ENCODE results near the gene HDHD5. TPM values are rescaled to one million over a fixed set of nuclear protein-coding genes. Genes with fewer than 3 reads are reported as not detected.

HDHD5 gene
- total and polyA plus RNA-seq, 7 donors = 26.7 to 49.0 (median 33.9) TPM

DNA sequence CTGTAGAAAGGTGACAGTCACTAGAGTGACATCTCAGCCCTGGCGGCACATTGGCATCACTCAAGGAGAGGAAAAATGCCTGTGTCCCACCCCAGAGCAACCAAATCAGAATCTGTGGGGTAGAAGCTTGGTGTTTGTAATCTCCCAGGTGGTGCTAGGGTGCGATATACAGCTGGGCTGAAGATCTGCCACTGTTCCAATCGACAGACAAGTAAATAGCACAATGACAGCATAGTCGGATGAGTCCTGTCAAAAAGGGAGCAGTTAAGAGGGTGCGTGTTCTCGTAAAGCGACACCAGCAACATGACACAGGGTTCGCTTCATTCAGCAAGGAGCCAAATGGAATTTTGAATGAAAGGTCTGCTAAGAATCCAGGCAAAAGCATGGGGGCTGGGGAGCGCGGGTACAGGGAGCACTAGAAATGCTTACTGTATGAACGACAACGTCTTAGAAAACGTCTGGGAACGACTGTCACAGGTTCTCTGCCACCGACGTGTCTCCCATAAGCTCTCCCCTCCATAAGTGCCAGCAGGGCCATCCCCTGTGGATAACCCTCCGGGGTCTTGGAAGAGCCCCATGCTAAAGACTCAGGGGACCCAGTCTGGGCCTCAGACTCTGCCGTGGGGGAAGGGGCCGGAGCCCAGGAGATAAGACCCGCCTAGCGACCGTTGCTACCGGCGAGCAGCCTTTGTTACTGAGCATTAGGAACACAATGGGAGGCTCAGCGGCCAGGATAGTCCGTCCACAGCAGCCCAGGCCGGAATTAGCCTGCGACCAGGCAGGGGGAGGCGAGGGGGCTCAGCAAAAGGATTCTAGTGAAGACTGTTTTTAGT is 39.3 kb upstream of the HDHD5 start:
- Histone ChIP-seq H3K27me3 (peaks cover 0 to 34% (median 7%) of the 10 kb centered on the region in 3 donors), H3K36me3 (no peaks in the 10 kb centered on the region), H3K4me3 (peak overlapping the region in 3 of 4 donors; percentile 27 to 44 (median 35)), H3K9me3 (no peaks in the 10 kb centered on the region), H3K27ac (peak overlapping the region; percentile 27 to 61 (median 36)), H3K4me1 (peaks cover 0 to 12% (median 0%) of the 10 kb centered on the region in 4 donors)
- 32 to 61% methylated on average over 29 of the region's 29 CpGs for WGBS, 2 donors
- DNase-seq = no peak
- intact Hi-C loops (cut with DNase I) = no loop called here
- no peak for TF ChIP-seq EP300 (IDR thresholded peaks at IDR 0.05)
- TF ChIP-seq POLR2AphosphoS5 (IDR thresholded peaks at IDR 0.05) = no peak
- TF ChIP-seq, protein P1, sequence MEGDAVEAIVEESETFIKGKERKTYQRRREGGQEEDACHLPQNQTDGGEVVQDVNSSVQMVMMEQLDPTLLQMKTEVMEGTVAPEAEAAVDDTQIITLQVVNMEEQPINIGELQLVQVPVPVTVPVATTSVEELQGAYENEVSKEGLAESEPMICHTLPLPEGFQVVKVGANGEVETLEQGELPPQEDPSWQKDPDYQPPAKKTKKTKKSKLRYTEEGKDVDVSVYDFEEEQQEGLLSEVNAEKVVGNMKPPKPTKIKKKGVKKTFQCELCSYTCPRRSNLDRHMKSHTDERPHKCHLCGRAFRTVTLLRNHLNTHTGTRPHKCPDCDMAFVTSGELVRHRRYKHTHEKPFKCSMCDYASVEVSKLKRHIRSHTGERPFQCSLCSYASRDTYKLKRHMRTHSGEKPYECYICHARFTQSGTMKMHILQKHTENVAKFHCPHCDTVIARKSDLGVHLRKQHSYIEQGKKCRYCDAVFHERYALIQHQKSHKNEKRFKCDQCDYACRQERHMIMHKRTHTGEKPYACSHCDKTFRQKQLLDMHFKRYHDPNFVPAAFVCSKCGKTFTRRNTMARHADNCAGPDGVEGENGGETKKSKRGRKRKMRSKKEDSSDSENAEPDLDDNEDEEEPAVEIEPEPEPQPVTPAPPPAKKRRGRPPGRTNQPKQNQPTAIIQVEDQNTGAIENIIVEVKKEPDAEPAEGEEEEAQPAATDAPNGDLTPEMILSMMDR (IDR thresholded peaks at IDR 0.05) = no peak
- no peak for TF ChIP-seq POLR2A (IDR thresholded peaks at IDR 0.05)

DNA sequence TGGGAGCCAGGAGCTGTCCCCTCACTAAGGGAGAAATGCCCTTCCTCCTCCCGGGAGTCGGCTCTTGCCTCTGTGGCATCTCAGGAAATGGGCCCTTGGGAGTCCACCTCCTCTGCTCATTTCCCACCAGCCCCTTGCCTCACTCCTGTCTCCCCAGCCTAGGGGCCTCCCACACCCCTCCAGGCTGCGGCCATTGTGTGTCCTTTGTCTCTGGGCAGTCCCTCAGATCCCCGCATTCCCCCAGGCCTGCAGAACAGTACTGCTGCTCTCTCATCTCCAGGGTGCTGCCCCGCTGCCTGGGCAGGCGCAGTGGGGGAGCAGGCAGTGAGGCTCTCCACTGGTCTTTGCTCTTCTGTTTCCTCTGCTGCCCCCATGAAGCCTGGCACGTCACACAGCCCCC is 35.1 kb upstream of the HDHD5 start:
- WGBS, 2 donors = 79 to 88% methylated on average over 7 of the region's 7 CpGs
- DNase-seq = no peak
- Histone ChIP-seq H3K9me3 (no peaks in the 10 kb centered on the region), H3K27me3 (peaks cover 0 to 24% (median 7%) of the 10 kb centered on the region in 3 donors), H3K36me3 (peaks cover 0 to 3% (median 0%) of the 10 kb centered on the region in 4 donors), H3K4me3 (no peak overlapping the region), H3K27ac (no peak overlapping the region), H3K4me1 (peaks cover 0 to 12% (median 0%) of the 10 kb centered on the region in 4 donors)
- TF ChIP-seq EP300 (IDR thresholded peaks at IDR 0.05) (no peak), POLR2A (IDR thresholded peaks at IDR 0.05) (no peak), POLR2AphosphoS5 (IDR thresholded peaks at IDR 0.05) (no peak)
- TF ChIP-seq, protein P1 (IDR thresholded peaks at IDR 0.05) = no peak
- intact Hi-C loops (cut with DNase I) = no loop called here

DNA sequence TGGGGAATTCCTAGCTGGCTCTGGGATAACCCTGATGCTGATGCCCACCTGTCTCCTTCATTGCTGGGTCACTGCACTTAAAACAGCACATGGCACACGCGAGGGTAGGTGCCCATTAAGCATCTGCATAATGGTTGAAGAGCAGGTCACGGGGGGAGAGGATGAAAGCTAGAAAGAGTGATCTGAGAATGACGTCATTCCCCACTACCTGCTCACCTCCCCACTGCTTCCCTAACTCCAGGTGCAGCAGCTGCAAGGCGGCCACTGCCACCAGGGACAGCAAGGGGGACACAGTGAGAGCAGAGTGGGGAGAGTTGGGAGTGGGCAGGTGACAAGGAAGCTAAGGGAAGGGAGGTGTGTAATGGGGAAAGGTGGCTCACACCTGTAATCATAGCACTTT is 33.1 kb upstream of the HDHD5 start:
- H3K27me3 ChIP-seq = peaks cover 0 to 6% (median 0%) of the 10 kb centered on the region in 3 donors
- no peak for DNase-seq
- WGBS, 2 donors = 88 to 91% methylated on average over 5 of the region's 5 CpGs
- H3K4me1 ChIP-seq = no peaks in the 10 kb centered on the region
- no peaks in the 10 kb centered on the region for H3K9me3 ChIP-seq
- H3K36me3 ChIP-seq = peaks cover 0 to 5% (median 0%) of the 10 kb centered on the region in 4 donors
- H3K4me3 ChIP-seq = no peak overlapping the region
- no peak overlapping the region for H3K27ac ChIP-seq
- intact Hi-C loops (cut with DNase I) = no loop called here
- TF ChIP-seq EP300 (IDR thresholded peaks at IDR 0.05) (no peak), POLR2A (IDR thresholded peaks at IDR 0.05) (no peak), POLR2AphosphoS5 (IDR thresholded peaks at IDR 0.05) (no peak)
- TF ChIP-seq, protein P1 (IDR thresholded peaks at IDR 0.05) = no peak

GRCh38 chr22:17191163-17191784 is 32.2 kb upstream of the HDHD5 start:
- intact Hi-C loops (cut with DNase I) = no loop called here
- WGBS, 2 donors = 74 to 81% methylated on average over 12 of the region's 12 CpGs
- Histone ChIP-seq H3K4me1 (no peaks in the 10 kb centered on the region), H3K4me3 (no peak overlapping the region), H3K27me3 (no peaks in the 10 kb centered on the region), H3K9me3 (no peaks in the 10 kb centered on the region), H3K27ac (no peak overlapping the region), H3K36me3 (peaks cover 0 to 5% (median 0%) of the 10 kb centered on the region in 4 donors)
- DNase-seq = no peak
- TF ChIP-seq POLR2AphosphoS5 (IDR thresholded peaks at IDR 0.05) (no peak), POLR2A (IDR thresholded peaks at IDR 0.05) (no peak), EP300 (IDR thresholded peaks at IDR 0.05) (no peak)

GRCh38 chr22:17190702-17191101 is 31.6 kb upstream of the HDHD5 start:
- Histone ChIP-seq H3K4me1 (no peaks in the 10 kb centered on the region), H3K9me3 (no peaks in the 10 kb centered on the region), H3K36me3 (peaks cover 0 to 9% (median 0%) of the 10 kb centered on the region in 4 donors), H3K4me3 (no peak overlapping the region), H3K27ac (no peak overlapping the region), H3K27me3 (no peaks in the 10 kb centered on the region)
- 86 to 90% methylated on average over 10 of the region's 10 CpGs for WGBS, 2 donors
- no peak for TF ChIP-seq POLR2A (IDR thresholded peaks at IDR 0.05)
- TF ChIP-seq POLR2AphosphoS5 (IDR thresholded peaks at IDR 0.05) = no peak
- no peak for TF ChIP-seq EP300 (IDR thresholded peaks at IDR 0.05)
- TF ChIP-seq, protein P1 (IDR thresholded peaks at IDR 0.05) = no peak
- DNase-seq = no peak
- intact Hi-C loops (cut with DNase I) = no loop called here

All from sigmoid colon (tissue), 7 donors.